Glomerular endothelial cell (primary cell): Measurements from ENCODE around the gene C7orf33. TPM values are rescaled to one million over a fixed set of nuclear protein-coding genes. Genes with fewer than 3 reads are reported as not detected.
"Not testable (repeated sequence)": the region's sequence is repeated elsewhere in the genome, so short reads cannot be mapped to it uniquely, and the experiment has no call there.

Experiments
- DNase-seq: peaks from one replicate; pipeline ENCODE4 v3.0.0-alpha.2; 2011; ENCODE audit warnings: low read depth, low spot score; ENCODE audit errors: extremely low read depth
- total RNA-seq: library from RNA; depleted of rRNA; stranded (reverse); fragments of >200 nt; gene quantifications from 2 replicates; pipeline ENCODE4 v1.2.3, GENCODE V29; 2015

Gene C7orf33
- total RNA-seq, 1 donor from 2014 or later, result not detected

- no peak for DNase-seq
These were observed 11.2 kb upstream of the C7orf33 start for GRCh38 chr7:148579366-148579765.

DNA sequence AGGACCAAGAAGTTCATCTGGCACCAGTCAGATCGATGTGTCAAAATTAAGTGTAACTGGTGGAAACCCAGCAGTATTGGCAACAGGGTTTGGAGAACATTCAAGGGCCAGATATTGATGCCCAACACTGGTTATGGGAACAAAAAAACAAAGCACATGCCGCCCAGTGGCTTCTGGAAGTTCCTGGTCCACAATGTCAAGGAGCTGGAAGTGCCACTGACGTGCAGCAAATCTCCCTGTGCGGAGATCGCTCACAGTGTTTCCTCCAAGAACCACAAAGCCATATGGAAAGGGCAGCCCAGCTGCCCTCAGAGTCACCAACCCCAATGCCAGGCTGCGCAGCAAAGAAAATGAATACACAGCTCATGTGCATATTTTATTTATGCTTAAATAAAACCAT is 10.1 kb upstream of the C7orf33 start:
- no peak for DNase-seq

DNA sequence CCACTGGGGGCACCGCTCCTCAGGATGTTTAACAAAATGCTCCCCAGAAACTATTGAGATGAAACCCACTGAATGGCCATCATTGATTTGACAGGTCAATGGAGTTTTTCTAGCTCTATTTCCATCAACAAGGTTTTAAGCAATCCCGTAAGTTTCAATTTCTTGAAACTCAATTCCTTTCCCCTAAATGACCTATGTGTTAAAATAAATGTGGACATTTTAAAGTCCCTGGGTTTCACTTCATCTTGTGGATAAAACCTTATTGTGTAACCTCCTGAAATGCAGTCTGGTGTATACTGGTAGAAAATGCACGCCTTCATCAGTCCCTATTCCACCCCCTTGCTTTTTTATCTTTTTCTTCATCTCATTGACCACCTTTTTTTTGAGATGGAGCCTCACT is 8.9 kb upstream of the C7orf33 start:
- no peak for DNase-seq

DNA sequence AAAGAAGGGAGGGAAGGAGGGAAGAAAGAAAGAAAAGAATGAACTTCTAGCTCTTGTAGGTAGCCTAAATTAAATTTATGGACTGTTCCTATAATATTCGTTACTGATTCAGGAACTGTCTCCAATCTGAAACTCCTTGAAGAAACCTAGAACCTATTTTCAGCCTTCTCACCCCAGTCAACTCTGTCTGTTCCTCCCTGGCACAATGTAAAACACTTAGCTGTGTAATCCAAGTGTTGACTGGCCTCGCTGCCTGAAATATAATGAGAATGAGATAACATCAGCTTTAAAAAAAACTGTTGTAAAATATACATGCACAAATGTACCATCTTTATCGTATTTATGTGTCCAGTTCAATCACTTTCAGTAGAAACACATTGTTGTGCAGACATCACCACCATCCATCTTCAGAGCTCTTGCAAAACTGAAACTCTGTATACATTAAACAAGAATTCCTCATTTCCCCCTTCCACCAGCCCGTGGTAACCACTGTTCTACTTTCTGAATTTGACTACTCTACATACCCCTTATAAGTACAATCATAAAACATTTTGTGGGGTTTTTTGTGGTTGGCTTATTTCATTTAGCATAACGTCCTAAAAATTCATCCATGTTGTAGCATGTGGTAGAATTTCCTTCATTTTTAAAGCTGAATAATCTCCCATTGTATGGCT is 6.3 kb upstream of the C7orf33 start:
- DNase-seq, result no peak

DNA sequence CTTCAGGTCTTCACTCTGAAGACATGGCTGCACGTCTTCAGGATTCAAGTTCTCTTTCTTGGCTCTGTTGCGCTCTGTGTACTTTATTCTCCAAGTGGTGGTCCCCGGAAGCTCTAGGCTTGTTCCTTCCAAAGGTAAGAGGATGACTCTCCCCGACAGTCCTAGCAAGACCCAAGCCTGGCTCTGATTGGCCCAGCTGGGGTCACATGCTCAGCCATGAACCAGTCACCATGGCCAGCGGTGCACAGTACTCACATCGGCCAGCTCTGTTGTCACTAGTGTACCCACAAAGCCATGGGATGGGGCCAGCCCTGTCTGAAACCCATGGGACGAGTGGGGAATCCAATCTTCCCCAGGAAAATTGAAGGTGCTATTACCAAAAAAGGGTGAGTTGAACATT is 5.2 kb upstream of the C7orf33 start:
- no peak for DNase-seq

DNA sequence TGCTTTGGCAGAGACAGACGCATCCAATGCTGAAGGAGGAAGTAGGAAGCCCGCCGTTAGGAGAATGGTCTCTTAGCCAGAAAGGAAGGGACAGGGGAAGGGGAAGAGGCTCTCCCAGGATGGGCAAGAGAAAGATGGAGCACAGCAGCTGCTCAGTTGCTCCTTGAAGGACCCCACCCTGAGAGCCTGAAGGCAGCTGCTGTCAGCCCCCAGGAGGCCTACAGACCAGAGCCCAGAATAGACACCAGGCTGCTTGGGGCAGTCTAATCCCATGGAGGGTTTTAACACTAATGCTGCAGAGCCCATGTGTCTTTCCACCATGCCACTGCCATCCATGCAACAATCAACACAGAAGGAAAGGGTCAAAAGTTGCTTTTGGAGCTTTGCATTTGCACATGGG is 3.5 kb upstream of the C7orf33 start:
- no peak for DNase-seq

GRCh38 chr7:148588168-148588567 is 2.4 kb upstream of the C7orf33 start:
- no peak for DNase-seq

DNA sequence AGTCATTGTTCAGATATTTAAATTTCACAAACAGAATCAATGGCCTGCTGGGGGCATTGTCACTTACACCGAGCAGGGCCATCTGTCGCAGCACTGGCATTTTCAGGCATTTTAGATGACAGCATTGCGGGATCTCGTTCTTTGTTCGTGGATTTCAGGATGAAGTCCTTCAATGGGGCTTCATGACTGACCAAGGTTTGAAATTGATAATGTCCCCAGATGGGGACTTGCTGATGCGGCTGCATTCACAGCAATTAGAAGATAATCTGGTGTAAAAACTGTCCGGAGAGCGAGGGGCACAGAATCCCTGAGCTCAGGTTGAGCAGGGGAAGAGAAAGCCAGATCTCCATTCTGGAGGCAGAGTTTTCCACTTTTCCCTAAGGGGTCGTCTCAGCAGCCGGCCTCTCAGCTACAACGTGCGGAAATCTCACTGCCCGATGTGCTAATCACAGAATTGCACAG is 1.9 kb upstream of the C7orf33 start:
- DNase-seq, result no peak

DNA sequence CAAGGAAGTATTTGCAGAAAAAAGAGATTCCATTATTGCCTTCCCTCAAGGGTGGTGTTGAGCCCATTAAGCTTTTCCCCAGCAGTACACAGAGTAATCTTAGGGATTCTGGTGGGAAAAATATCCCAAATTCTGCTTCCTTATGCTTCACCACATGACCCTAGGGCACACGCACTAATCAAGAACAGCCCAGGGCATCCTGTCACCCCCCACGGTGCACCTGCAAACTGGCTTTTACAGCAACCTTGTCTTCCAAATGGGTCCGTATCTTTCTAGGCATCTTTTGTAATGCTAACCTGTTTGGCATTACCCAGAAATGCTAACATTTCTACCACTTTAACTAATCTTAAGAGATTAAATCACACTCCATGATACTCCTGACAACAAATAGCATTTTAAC is 926 bp upstream of the C7orf33 start:
- no peak for DNase-seq

- DNase-seq, result not testable (repeated sequence)
These were observed 5.8 kb downstream of the C7orf33 start for GRCh38 chr7:148596354-148596753.

DNA sequence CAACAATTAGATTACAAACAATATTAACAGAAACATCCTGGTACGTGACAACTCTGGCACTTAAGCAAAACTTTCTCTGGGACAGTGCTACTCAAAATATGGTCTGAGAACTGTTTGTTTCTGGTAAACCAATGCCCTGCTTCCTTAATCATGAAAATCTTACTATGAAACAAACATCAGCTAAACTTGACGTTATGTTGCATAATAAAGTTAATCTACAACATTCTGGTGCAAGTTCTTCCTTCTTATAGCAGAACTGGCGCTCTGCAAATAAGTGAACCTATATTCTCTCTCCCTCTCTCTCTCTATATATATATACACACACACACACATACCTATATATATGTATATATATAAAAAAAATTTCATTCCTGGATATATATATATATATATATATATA is 7.8 kb downstream of the C7orf33 start:
- no peak for DNase-seq

DNA sequence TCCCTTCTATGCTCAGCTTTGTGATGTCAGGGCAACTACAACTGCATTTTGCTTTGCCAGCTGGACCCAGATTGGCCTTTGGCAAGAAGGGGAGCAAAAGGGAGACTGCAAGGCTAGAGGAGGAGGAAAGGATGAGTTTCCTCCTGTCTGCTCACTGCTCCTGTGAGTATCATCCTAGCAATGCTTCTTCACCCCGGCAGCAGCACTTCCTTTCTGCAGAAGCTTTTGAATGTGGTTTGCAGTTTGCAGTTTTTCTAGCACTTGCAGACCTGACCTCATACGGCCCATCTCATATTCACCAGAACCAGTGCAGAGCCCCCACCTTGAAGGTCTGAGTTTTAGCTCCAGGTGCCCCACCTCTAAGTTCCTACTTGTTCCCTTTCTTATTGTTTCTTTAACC is 14.8 kb downstream of the C7orf33 start:
- DNase-seq, result no peak

GRCh38 chr7:148607151-148607661 is 16.6 kb downstream of the C7orf33 start:
- DNase-seq, result no peak

- DNase-seq, result no peak
These were observed 18.6 kb downstream of the C7orf33 start for GRCh38 chr7:148609045-148609725.

GRCh38 chr7:148611692-148612091 is 21.1 kb downstream of the C7orf33 start:
- DNase-seq, result no peak

- DNase-seq, result no peak
These were observed 24.6 kb downstream of the C7orf33 start for GRCh38 chr7:148615085-148615730.

- DNase-seq, result no peak
These were observed 30.3 kb downstream of the C7orf33 start for GRCh38 chr7:148620749-148621359.

GRCh38 chr7:148621563-148621962 is 31.0 kb downstream of the C7orf33 start:
- no peak for DNase-seq

- DNase-seq, result no peak
These were observed 32.5 kb downstream of the C7orf33 start for GRCh38 chr7:148622887-148623585.

DNA sequence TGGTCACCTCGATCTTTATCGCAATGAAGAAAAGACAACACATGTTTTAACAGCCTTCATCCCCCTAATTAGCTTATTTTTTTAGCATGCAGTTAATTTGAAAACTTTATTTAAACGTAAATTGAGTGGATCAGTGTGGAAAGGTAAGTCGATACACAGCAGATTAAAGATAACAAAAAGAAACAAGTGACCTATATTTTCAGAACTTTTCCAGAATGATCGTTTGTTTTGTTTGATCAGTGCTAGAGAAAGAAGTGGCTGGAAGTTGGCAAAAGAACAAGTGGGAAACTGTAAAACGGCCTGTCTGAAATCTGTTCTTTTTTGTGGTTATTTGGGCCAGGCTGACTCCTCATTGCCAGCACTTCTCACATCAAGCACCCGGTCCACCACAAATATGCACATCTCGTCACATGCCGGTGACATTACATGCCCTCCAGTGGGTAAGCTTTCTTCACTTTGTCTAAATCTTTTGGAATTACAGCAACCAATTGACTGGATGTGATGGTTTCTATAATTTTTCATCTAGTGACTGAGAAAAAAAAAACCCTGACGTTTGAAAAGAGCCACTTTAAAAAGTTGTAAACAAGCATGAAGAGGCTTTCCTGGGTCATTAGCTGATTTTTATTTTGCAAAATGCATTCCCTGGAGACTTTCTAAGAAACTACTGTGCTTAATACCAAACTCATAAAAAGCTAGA is 33.2 kb downstream of the C7orf33 start:
- DNase-seq, result no peak
